Left colon (tissue), 2 donors: Measurements from ENCODE around the gene EPHB2. TPM values are rescaled to one million over a fixed set of nuclear protein-coding genes. Genes with fewer than 3 reads are reported as not detected.
A peak's percentile ranks its signal among the peaks of the same experiment; 100 is the strongest.

ENCODE experiments used
- ATAC-seq: fragments of 200-7000 bp; cut with Tn5 transposase; one replicate; pipeline ENCODE4 v1.9.1; 2020; ENCODE audit warnings: mild to moderate bottlenecking, moderate library complexity
- DNase-seq, 2 donors: peaks; one replicate each; pipeline ENCODE4 v3.0.0-alpha.2; 2020
- intact Hi-C, 2 donors: fragments of 100-400 bp; cut with DNase I in 1 of 2; cut with micrococcal nuclease in 1 of 2; formaldehyde crosslinking; loops; one replicate each; pipeline versions ENCODE4 v1.11.2 to v1.14.0; 2022; cut with DNase I, micrococcal nuclease
- total RNA-seq, 2 donors: library from RNA; stranded (reverse); fragmentation: NEBNext Ultra II Directional; extraction: Animal tissue kit (Norgen Biotek cat#: 25700); gene quantifications; one replicate each; pipeline ENCODE4 v1.2.1, GENCODE V29; 2021
- donor health status: DM: no; HTN: no; CAD: no.
- donor health status: DM: yes; HTN: yes; CAD: no.

Gene EPHB2
- total RNA-seq, 2 donors from 2014 or later = 43.3 to 72.8 TPM

- DNase-seq (no peak), ATAC-seq (no peak)
- intact Hi-C loops = no loop called here
Measured at GRCh38 chr1:22787636-22788035, 77.0 kb downstream of the EPHB2 start.

DNA sequence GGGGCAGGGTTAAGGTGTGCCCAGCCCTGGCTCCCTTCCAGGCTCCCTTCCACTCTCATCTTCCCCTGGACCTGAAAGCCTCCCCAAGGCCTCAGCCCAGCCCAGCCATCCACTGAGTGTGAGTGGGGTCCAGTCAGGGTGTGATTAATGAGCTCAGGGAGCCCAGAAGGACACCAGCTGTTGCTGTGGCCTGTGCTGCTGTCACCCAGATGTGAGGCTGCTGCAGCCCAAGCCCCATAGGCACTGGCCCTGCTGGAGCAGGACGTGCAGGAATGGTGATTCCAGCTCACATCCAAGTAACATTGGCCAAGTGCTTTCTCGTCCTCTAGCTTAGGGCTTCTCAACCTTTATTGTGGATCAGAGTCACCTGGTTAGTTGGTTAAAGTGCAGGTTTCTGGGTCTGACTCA lies 77.6 kb downstream of the EPHB2 start:
- ATAC-seq (peak; percentile 48), DNase-seq (peak in 1 of 2 donors; percentile 37)
- intact Hi-C loops = no loop called here

GRCh38 chr1:22789356-22789994 lies 78.8 kb downstream of the EPHB2 start:
- intact Hi-C loops = no loop called here
- DNase-seq (no peak), ATAC-seq (no peak)

DNA sequence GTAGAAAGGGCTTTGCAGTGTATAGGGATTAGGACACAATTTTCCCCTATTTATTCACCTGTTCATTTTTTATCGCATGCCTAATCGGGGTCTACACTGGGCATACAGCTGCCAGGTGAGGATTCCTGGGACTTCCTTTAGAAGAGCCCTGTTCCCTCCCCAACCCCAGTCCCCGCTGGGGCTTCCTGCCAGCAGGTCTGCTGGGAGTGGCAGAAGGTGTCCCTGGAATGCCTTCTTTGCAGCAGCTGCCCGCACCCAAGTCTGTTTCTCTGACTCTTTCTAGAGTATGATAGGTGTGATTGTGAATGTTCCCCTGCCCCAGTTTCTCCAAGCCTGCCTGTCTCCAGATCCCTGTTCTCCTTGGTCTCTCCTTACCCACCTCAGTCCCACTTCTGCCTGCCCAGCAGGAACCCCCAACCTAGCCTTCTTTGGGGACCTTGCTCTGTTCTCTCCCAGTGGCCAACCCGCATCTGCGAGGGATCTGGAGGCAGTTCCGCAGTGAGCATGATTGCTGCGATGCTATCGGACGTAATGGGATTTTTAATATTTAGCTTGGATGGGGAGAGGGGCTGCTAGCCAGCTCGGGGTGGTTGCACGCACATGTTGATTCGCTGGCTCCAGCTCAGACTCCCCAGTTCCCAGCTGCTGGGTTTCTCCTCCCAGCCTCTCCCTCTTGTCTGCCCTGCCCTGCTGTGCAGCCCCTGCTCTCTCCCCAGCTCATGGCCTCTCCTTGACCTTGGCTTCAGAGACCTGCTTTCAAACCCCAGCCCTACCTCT lies 79.8 kb downstream of the EPHB2 start:
- peak; percentile 63 to 72 for DNase-seq
- intact Hi-C loops = no loop called here
- peak; percentile 74 for ATAC-seq

GRCh38 chr1:22791831-22792347 lies 81.2 kb downstream of the EPHB2 start:
- ATAC-seq = no peak
- no peak for DNase-seq
- intact Hi-C loops = no loop called here

DNA sequence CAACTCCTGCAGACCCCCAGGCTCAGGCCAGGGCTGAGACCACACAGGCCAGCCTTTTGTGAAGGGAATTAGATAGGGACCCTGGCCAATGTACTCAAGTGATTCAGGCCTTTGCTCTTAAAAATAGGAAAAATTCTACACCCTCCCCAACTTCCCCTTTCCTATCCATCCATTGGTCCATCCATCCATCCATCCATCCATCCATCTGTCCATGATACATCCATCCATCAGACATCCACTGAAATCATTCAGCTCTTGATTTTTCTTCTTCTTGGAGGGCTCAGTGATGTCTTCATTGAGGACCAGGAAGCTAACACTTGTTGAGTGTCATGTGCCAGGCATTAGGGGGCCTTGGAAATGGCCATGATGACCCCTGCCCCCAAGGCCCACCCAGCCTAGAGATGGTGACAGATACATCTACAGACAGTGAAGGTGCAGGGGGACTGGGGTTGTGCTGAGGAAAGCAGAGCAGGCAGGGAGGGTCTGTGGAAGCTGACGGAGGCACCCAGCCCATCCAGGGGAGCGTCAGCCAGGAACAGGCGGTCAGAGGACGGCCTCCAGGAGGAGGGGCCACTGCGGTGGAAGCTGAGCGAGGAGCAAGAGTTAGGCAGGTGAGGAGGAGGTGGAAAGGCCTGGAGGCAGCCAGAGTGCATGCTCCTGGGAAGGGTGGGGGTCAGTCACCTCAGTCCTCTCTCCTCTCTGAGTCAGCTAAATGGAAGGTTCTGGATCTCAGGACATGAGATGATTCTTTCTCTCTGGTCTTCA lies 81.9 kb downstream of the EPHB2 start:
- intact Hi-C loops = no loop called here
- ATAC-seq (no peak), DNase-seq (no peak)

GRCh38 chr1:22793647-22794046 lies 83.0 kb downstream of the EPHB2 start:
- ATAC-seq = no peak
- no peak for DNase-seq
- intact Hi-C loops = no loop called here

- DNase-seq (peak; percentile 68 to 69), ATAC-seq (peak; percentile 79)
- intact Hi-C loops = no loop called here
Measured at GRCh38 chr1:22794647-22795365, 84.2 kb downstream of the EPHB2 start.

DNA sequence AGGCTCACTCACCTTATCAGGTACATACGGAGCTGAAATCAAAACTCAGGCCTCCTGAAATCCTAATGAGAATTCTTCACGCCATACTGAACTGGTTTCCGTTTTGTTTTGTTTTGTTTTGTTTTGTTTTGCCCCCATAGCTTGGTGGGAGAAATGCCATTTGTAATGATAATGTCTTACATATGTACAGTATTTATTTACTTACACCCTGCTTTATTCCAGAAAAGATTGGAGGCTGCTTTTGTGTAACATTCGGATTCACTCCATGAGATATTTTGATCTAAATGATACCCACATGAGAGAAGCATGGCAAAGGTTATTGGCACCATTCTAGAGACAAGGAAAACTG lies 84.7 kb downstream of the EPHB2 start:
- intact Hi-C loops = no loop called here
- DNase-seq (no peak), ATAC-seq (no peak)

- DNase-seq (no peak), ATAC-seq (no peak)
- intact Hi-C loops = no loop called here
Measured at GRCh38 chr1:22796642-22797041, 86.0 kb downstream of the EPHB2 start.

GRCh38 chr1:22798083-22798482 lies 87.4 kb downstream of the EPHB2 start:
- no peak for DNase-seq
- intact Hi-C loops = no loop called here
- ATAC-seq = no peak

GRCh38 chr1:22799971-22800370 lies 89.3 kb downstream of the EPHB2 start:
- DNase-seq (no peak), ATAC-seq (no peak)
- intact Hi-C loops = no loop called here

GRCh38 chr1:22800629-22801028 lies 90.0 kb downstream of the EPHB2 start:
- intact Hi-C loops = no loop called here
- DNase-seq = no peak
- no peak for ATAC-seq

DNA sequence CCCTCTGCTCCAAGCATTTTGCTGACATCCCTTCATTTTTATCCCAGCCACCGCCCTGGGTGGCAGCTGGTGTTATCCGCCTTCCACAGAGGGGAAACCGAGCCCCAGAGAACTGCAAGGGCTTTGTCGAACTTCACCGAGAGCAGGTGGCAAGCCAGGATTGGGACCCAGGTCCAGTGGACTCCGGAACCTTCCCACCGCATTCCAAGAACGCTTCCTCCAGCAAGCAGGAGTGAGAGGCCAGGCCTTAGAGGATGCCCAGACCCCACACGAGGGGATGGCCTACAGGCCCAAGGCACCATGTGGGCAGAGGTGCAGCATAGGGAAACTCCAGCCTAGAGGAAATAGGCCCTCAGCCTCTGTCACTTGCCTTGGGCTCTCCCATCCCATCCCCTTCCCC lies 90.7 kb downstream of the EPHB2 start:
- DNase-seq = no peak
- ATAC-seq = no peak
- intact Hi-C loops = no loop called here

- no peak for DNase-seq
Measured at GRCh38 chr1:22801761-22802160, 91.1 kb downstream of the EPHB2 start.

DNA sequence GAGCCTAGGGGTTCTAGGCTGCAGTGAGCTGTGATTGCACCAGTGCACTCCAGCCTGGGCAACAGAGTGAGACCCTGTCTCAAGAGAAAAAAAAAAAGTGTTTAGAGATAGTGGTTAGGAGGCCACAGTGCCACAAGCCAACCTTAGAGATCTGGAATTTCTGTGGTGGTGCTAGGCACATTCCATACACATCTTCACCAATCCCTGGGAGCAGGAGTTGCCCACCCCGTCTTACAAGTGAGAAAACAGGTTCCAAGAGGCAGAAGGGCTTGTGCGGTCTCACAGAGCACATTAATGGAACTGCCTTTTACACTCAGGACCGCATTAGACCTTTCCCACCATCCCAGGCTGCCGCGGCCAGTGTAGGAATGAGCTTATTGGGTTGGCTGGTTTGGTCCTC lies 93.2 kb downstream of the EPHB2 start:
- ATAC-seq = no peak
- no peak for DNase-seq
- intact Hi-C loops = no loop called here

More at GRCh38 chr1:22801761-22802160, 91.1 kb downstream of the EPHB2 start:
- intact Hi-C loops = no loop called here
- ATAC-seq = no peak

- intact Hi-C loops = no loop called here
- ATAC-seq = no peak
- no peak for DNase-seq
Measured at GRCh38 chr1:22804406-22804805, 93.8 kb downstream of the EPHB2 start.

- intact Hi-C loops = no loop called here
- ATAC-seq (no peak), DNase-seq (no peak)
Measured at GRCh38 chr1:22804969-22805671, 94.5 kb downstream of the EPHB2 start.

DNA sequence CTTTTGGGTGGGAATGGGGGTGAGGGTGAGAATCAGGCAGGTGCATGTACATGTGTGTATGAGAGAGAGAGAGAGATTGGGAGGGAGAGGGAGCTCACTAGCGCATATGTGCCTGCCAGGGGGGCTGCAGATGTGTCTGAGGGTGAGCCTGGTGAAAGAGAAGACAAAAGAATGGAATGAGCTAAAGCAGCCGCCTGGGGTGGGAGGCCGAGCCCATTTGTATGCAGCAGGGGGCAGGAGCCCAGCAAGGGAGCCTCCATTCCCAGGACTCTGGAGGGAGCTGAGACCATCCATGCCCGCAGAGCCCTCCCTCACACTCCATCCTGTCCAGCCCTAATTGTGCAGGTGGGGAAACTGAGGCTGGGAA lies 95.0 kb downstream of the EPHB2 start:
- DNase-seq = no peak
- no peak for ATAC-seq

More for the DNA sequence above, 95.0 kb downstream of the EPHB2 start:
- intact Hi-C loops = no loop called here
